ENCODE measurements around the gene GRID1.
"Not testable (repeated sequence)": the region's sequence is repeated elsewhere in the genome, so short reads cannot be mapped to it uniquely, and the experiment has no call there.

GRID1 gene

GRCh38 chr10:86243651-86244155 lies 122.9 kb downstream of the GRID1 start:
- Histone ChIP-seq H3K18ac (ENCODE audit: low read depth in 1 of 2, low read length in 2 of 2) (no peak overlapping the region), H3K4me3 (ENCODE audit: insufficient read depth in 1 of 2, low read depth in 1 of 2, low read length in 2 of 2) (no peak overlapping the region), H2BK12ac (ENCODE audit: low read length in 2 of 2) (no peak overlapping the region), H3K4me2 (ENCODE audit: low read length, poor library complexity, severe bottlenecking) (no peak overlapping the region), H3K27me3 (ENCODE audit: control insufficient read depth in 1 of 2, insufficient read depth in 1 of 2, low read length in 2 of 2) (no peaks in the 10 kb centered on the region), H3K14ac (ENCODE audit: low read length in 2 of 2) (no peak overlapping the region), H2AFZ (ENCODE audit: low read depth, low read length) (no peak overlapping the region), H3K23ac (ENCODE audit: low read length in 2 of 2) (no peak overlapping the region), H3K9me3 (ENCODE audit: control insufficient read depth, low read length) (no peaks in the 10 kb centered on the region), H4K8ac (ENCODE audit: low read length) (no peak overlapping the region), H3K9ac (ENCODE audit: low read length) (no peak overlapping the region), H3K79me1 (replicated peaks; ENCODE audit: low read length, poor library complexity, severe bottlenecking) (no peaks in the 10 kb centered on the region), H3K4ac (ENCODE audit: low read depth in 1 of 2, low read length in 2 of 2) (no peak overlapping the region), H2BK15ac (ENCODE audit: low read depth, poor library complexity, severe bottlenecking) (no peak overlapping the region), H4K91ac (ENCODE audit: low read length) (no peak overlapping the region), H2BK120ac (ENCODE audit: low read depth, low read length) (no peak overlapping the region), H3K36me3 (ENCODE audit: control insufficient read depth in 1 of 2, insufficient read depth in 2 of 2, low read depth in 1 of 2, low read length in 2 of 2) (no peaks in the 10 kb centered on the region), H2BK5ac (ENCODE audit: low read depth, low read length, poor library complexity, severe bottlenecking) (no peak overlapping the region), H3K4me1 (ENCODE audit: control insufficient read depth, insufficient read depth, low read depth, low read length) (no peaks in the 10 kb centered on the region), H2AK5ac (ENCODE audit: low read length, severe bottlenecking) (no peak overlapping the region), H3K27ac (ENCODE audit: low read length, poor library complexity, severe bottlenecking) (no peak overlapping the region)
- WGBS = 83% methylated on average over 6 of the region's 10 CpGs
- no peak for DNase-seq

- Histone ChIP-seq H2AFZ (ENCODE audit: low read depth, low read length) (no peak overlapping the region), H3K4me3 (ENCODE audit: insufficient read depth in 1 of 2, low read depth in 1 of 2, low read length in 2 of 2) (no peak overlapping the region), H3K27me3 (ENCODE audit: control insufficient read depth in 1 of 2, insufficient read depth in 1 of 2, low read length in 2 of 2) (no peaks in the 10 kb centered on the region), H3K4me1 (ENCODE audit: control insufficient read depth, insufficient read depth, low read depth, low read length) (no peaks in the 10 kb centered on the region), H2BK5ac (ENCODE audit: low read depth, low read length, poor library complexity, severe bottlenecking) (no peak overlapping the region), H3K27ac (ENCODE audit: low read length, poor library complexity, severe bottlenecking) (no peak overlapping the region), H2AK5ac (ENCODE audit: low read length, severe bottlenecking) (no peak overlapping the region), H2BK120ac (ENCODE audit: low read depth, low read length) (no peak overlapping the region), H3K79me1 (replicated peaks; ENCODE audit: low read length, poor library complexity, severe bottlenecking) (no peaks in the 10 kb centered on the region), H3K9ac (ENCODE audit: low read length) (no peak overlapping the region), H2BK12ac (ENCODE audit: low read length in 2 of 2) (no peak overlapping the region), H4K91ac (ENCODE audit: low read length) (no peak overlapping the region), H3K23ac (ENCODE audit: low read length in 2 of 2) (no peak overlapping the region), H3K4me2 (ENCODE audit: low read length, poor library complexity, severe bottlenecking) (no peak overlapping the region), H3K36me3 (ENCODE audit: control insufficient read depth in 1 of 2, insufficient read depth in 2 of 2, low read depth in 1 of 2, low read length in 2 of 2) (no peaks in the 10 kb centered on the region), H3K4ac (ENCODE audit: low read depth in 1 of 2, low read length in 2 of 2) (no peak overlapping the region), H3K9me3 (ENCODE audit: control insufficient read depth, low read length) (no peaks in the 10 kb centered on the region), H3K14ac (ENCODE audit: low read length in 2 of 2) (no peak overlapping the region), H3K18ac (ENCODE audit: low read depth in 1 of 2, low read length in 2 of 2) (no peak overlapping the region), H4K8ac (ENCODE audit: low read length) (no peak overlapping the region), H2BK15ac (ENCODE audit: low read depth, poor library complexity, severe bottlenecking) (no peak overlapping the region)
- 76% methylated on average over 4 of the region's 4 CpGs for WGBS
- no peak for DNase-seq
These were observed 123.8 kb downstream of the GRID1 start for GRCh38 chr10:86242761-86243160.

- 30% methylated on average over 2 of the region's 2 CpGs for WGBS
These were observed 128.5 kb downstream of the GRID1 start for GRCh38 chr10:86238089-86238488.

DNA sequence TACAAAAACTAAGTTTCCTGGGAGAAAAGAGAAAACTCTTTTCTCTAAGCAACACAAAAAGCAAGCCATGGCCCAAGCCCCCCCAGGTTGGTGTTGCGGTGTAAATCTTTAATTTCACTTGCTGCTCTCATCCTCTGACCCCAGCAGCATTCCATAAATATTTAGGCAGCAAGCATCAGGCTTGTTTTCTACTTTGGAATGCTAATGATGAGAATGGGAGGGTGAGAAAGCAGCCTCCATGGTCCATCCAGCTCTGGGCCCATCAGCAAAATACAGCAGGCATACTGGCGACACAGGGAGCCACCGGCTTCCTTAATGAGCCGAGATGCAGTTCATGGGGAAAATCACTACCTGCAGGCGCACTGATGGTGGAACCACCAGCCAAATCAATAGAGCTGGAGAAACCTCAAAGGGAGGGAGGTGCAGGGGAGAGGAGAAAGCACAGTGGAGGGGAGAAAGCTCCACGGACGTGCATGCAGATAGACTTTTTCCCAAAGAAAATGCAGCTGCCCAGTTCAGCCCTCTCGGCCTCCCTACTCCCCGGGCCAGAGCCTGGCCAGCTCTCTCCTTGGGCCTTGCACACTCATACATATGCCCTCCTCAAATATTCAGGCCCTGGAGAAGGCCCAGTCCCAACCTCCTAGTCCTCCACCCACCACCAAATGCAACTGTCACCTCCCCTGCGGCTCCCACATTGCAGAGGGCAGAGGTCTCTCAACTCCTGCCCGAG lies 131.9 kb downstream of the GRID1 start:
- H4K91ac ChIP-seq (ENCODE audit: low read length) = no peak overlapping the region
- H3K18ac ChIP-seq (ENCODE audit: low read depth in 1 of 2, low read length in 2 of 2) = no peak overlapping the region
- no peak overlapping the region for H3K23ac ChIP-seq (ENCODE audit: low read length in 2 of 2)
- no peak overlapping the region for H2BK5ac ChIP-seq (ENCODE audit: low read depth, low read length, poor library complexity, severe bottlenecking)
- DNase-seq = no peak
- H2AFZ ChIP-seq (ENCODE audit: low read depth, low read length) = no peak overlapping the region
- H3K9ac ChIP-seq (ENCODE audit: low read length) = no peak overlapping the region
- no peak overlapping the region for H2AK5ac ChIP-seq (ENCODE audit: low read length, severe bottlenecking)
- H2BK12ac ChIP-seq (ENCODE audit: low read length in 2 of 2) = no peak overlapping the region
- H4K8ac ChIP-seq (ENCODE audit: low read length) = no peak overlapping the region
- H3K27ac ChIP-seq (ENCODE audit: low read length, poor library complexity, severe bottlenecking) = no peak overlapping the region
- H2BK15ac ChIP-seq (ENCODE audit: low read depth, poor library complexity, severe bottlenecking) = no peak overlapping the region
- no peaks in the 10 kb centered on the region for H3K4me1 ChIP-seq (ENCODE audit: control insufficient read depth, insufficient read depth, low read depth, low read length)
- WGBS = 78% methylated on average over 10 of the region's 11 CpGs
- H3K36me3 ChIP-seq (ENCODE audit: control insufficient read depth in 1 of 2, insufficient read depth in 2 of 2, low read depth in 1 of 2, low read length in 2 of 2) = no peaks in the 10 kb centered on the region
- no peaks in the 10 kb centered on the region for H3K79me1 ChIP-seq (replicated peaks; ENCODE audit: low read length, poor library complexity, severe bottlenecking)
- H3K9me3 ChIP-seq (ENCODE audit: control insufficient read depth, low read length) = no peaks in the 10 kb centered on the region
- H3K4me2 ChIP-seq (ENCODE audit: low read length, poor library complexity, severe bottlenecking) = no peak overlapping the region
- no peaks in the 10 kb centered on the region for H3K27me3 ChIP-seq (ENCODE audit: control insufficient read depth in 1 of 2, insufficient read depth in 1 of 2, low read length in 2 of 2)
- no peak overlapping the region for H3K4ac ChIP-seq (ENCODE audit: low read depth in 1 of 2, low read length in 2 of 2)
- no peak overlapping the region for H3K4me3 ChIP-seq (ENCODE audit: insufficient read depth in 1 of 2, low read depth in 1 of 2, low read length in 2 of 2)
- no peak overlapping the region for H3K14ac ChIP-seq (ENCODE audit: low read length in 2 of 2)
- H2BK120ac ChIP-seq (ENCODE audit: low read depth, low read length) = no peak overlapping the region

More at GRCh38 chr10:86238089-86238488, 128.5 kb downstream of the GRID1 start:
- H3K36me3 ChIP-seq (ENCODE audit: control insufficient read depth in 1 of 2, insufficient read depth in 2 of 2, low read depth in 1 of 2, low read length in 2 of 2); H3K79me1 ChIP-seq (replicated peaks; ENCODE audit: low read length, poor library complexity, severe bottlenecking); H2AFZ ChIP-seq (ENCODE audit: low read depth, low read length); DNase-seq; H4K8ac ChIP-seq (ENCODE audit: low read length); H3K14ac ChIP-seq (ENCODE audit: low read length in 2 of 2); H3K27me3 ChIP-seq (ENCODE audit: control insufficient read depth in 1 of 2, insufficient read depth in 1 of 2, low read length in 2 of 2); H2BK12ac ChIP-seq (ENCODE audit: low read length in 2 of 2); H3K18ac ChIP-seq (ENCODE audit: low read depth in 1 of 2, low read length in 2 of 2); H2AK5ac ChIP-seq (ENCODE audit: low read length, severe bottlenecking); H3K9me3 ChIP-seq (ENCODE audit: control insufficient read depth, low read length); H3K4me3 ChIP-seq (ENCODE audit: insufficient read depth in 1 of 2, low read depth in 1 of 2, low read length in 2 of 2); H2BK15ac ChIP-seq (ENCODE audit: low read depth, poor library complexity, severe bottlenecking); H3K27ac ChIP-seq (ENCODE audit: low read length, poor library complexity, severe bottlenecking); H3K9ac ChIP-seq (ENCODE audit: low read length); H2BK5ac ChIP-seq (ENCODE audit: low read depth, low read length, poor library complexity, severe bottlenecking); H3K4ac ChIP-seq (ENCODE audit: low read depth in 1 of 2, low read length in 2 of 2); H3K4me2 ChIP-seq (ENCODE audit: low read length, poor library complexity, severe bottlenecking); H4K91ac ChIP-seq (ENCODE audit: low read length); H3K23ac ChIP-seq (ENCODE audit: low read length in 2 of 2); H2BK120ac ChIP-seq (ENCODE audit: low read depth, low read length); H3K4me1 ChIP-seq (ENCODE audit: control insufficient read depth, insufficient read depth, low read depth, low read length): not testable (repeated sequence)

Measured in mesenchymal stem cell (in vitro differentiated cells and primary cell).